Muscle of leg (tissue), 11 donors: ENCODE data around the gene LONRF2. TPM values are rescaled to one million over a fixed set of nuclear protein-coding genes. Genes with fewer than 3 reads are reported as not detected.

ENCODE experiments used
- DNase-seq: peaks from one replicate; pipeline ENCODE4 v3.0.0; 2013
- H3K27ac ChIP-seq: one replicate; pipeline ENCODE4 v1.5.1; 2013; ENCODE audit warnings: mild to moderate bottlenecking, low read length, control low read depth
- H3K27me3 ChIP-seq: one replicate; pipeline ENCODE4 v1.6.1; 2013; ENCODE audit warnings: low read length; ENCODE audit not compliant: control insufficient read depth, insufficient read depth
- H3K36me3 ChIP-seq: one replicate; pipeline ENCODE4 v1.6.1; 2013; ENCODE audit warnings: low read length; ENCODE audit not compliant: control insufficient read depth, insufficient read depth
- H3K4me1 ChIP-seq: one replicate; pipeline ENCODE4 v1.6.1; 2013; ENCODE audit warnings: low read length; ENCODE audit not compliant: control insufficient read depth, insufficient read depth
- H3K4me3 ChIP-seq: one replicate; pipeline ENCODE4 v1.5.1; 2013; ENCODE audit warnings: low read length, control low read depth
- H3K9me3 ChIP-seq: replicated peaks from 2 replicates; pipeline ENCODE4 v1.6.1; 2013; ENCODE audit warnings: low read depth, low read length; ENCODE audit not compliant: control insufficient read depth
- WGBS: methylation state at CpG from one replicate; pipeline ENCODE4 v1.1.5; 2013; ENCODE audit warnings: missing lambda C conversion rate; ENCODE audit not compliant: insufficient coverage; 5-methylcytosine and 5-hydroxymethylcytosine counted together
- polyA plus RNA-seq, 8 donors: library from polyadenylated mRNA; unstranded; fragments of 120-200 nt; gene quantifications; one replicate each; pipeline versions ENCODE4 v1.2.1 to v1.2.3, GENCODE V29; 2013; ENCODE audit warnings: inconsistent platforms in 1 of 8, low replicate concordance in 1 of 8; ENCODE audit not compliant: insufficient read length in 8 of 8, insufficient read depth in 1 of 8
- total RNA-seq: library from RNA; stranded (reverse); fragments of 120-200 nt; gene quantifications from one replicate; pipeline ENCODE4 v1.2.4, GENCODE V29; 2013

The LONRF2 gene
- total and polyA plus RNA-seq, 9 donors = 0.22 to 1.5 (median 0.63) TPM

DNA sequence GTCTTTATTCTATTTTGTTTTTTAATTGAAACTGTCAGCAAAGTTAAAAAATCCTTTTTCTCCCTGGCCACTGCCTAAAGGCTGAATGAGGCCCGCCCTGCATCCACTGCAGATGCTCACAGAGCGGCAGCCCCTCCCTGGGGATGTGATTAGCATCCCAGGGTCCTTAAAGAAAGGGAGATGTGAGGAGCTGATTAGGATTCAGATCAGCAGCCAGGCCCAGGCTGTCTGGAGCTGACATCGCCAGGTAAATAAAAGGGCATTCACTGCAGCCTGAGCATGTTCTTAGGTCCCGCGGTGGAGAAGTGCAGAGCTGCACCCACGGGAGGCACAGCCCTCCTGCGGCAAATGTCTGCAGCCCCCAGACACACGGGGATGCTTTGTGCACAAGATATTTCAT is 83.8 kb downstream of the LONRF2 start:
- Histone ChIP-seq H3K4me3 (no peak overlapping the region), H3K27ac (no peak overlapping the region), H3K27me3 (peaks cover 4% of the 10 kb centered on the region), H3K4me1 (peaks cover 19% of the 10 kb centered on the region), H3K9me3 (no peaks in the 10 kb centered on the region), H3K36me3 (no peaks in the 10 kb centered on the region)
- DNase-seq = no peak
- WGBS = 69% methylated on average over 3 of the region's 8 CpGs

DNA sequence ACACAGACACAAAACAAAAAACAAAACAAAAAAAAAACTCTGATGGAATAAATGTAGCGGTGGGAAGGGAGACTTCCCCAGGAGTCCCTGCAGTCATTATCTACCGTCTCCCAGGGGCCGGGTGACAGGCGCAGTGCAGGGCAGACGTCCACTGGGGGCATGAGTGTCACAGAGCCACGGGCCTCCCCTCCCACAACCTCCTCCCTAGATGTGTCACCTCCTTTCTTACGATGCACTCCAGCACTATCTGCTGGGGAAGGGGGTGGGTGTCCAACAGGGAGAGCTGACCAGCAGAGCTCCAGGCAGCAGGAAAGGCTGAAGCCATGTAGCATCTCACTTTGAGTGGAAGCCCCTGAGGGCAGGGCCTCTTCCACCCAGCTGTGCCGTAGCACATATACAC is 84.5 kb downstream of the LONRF2 start:
- Histone ChIP-seq H3K27me3 (peaks cover 4% of the 10 kb centered on the region), H3K9me3 (no peaks in the 10 kb centered on the region), H3K4me3 (no peak overlapping the region), H3K4me1 (peaks cover 21% of the 10 kb centered on the region), H3K27ac (no peak overlapping the region), H3K36me3 (no peaks in the 10 kb centered on the region)
- no peak for DNase-seq
- WGBS = 90% methylated on average over 2 of the region's 8 CpGs

DNA sequence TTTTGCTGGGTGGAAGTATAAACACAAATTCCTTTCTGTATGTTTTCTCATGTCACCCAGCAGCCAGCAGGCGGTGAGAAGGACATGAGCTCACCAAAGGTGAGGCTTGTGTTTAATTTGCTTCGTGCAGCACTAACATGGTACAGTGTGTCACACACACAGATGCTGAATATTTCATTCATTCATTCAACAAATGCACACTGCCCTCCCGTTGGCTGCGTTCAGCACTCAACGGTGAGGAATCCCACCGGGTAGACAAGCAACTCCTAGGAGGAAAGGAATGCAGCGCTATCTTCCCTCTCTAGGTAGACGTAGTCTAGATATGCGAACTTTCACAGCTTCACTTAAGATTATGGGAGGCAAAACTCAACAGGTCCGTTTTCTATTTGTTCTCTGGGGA is 85.1 kb downstream of the LONRF2 start:
- H3K9me3 ChIP-seq = no peaks in the 10 kb centered on the region
- H3K27me3 ChIP-seq = peaks cover 4% of the 10 kb centered on the region
- H3K4me1 ChIP-seq = peaks cover 15% of the 10 kb centered on the region
- no peak overlapping the region for H3K27ac ChIP-seq
- H3K36me3 ChIP-seq = no peaks in the 10 kb centered on the region
- no peak for DNase-seq
- 58% methylated on average over 2 of the region's 10 CpGs for WGBS
- no peak overlapping the region for H3K4me3 ChIP-seq

DNA sequence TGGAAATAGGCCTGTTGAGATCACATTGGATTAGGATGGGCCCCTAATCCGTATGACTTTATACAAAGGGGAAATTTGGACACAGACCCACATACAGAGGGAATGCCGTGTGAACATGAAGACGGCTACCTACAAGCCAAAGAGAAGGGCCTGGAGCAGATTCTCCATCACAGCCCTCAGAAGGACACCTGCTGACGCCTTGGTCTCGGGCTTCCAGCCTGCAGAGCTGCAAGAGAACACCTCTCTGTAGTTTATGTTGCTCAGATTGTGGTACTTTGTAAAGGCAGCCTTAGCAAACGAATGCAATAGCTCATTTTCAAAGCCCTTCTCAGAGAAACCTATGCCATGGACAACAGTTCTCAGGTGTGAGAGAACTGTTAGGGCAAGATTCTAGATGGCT is 86.1 kb downstream of the LONRF2 start:
- Histone ChIP-seq H3K27me3 (peaks cover under 1% of the 10 kb centered on the region), H3K27ac (no peak overlapping the region), H3K36me3 (no peaks in the 10 kb centered on the region), H3K4me3 (no peak overlapping the region), H3K4me1 (peaks cover 14% of the 10 kb centered on the region), H3K9me3 (no peaks in the 10 kb centered on the region)
- 80% methylated on average over 2 of the region's 6 CpGs for WGBS
- DNase-seq = no peak

DNA sequence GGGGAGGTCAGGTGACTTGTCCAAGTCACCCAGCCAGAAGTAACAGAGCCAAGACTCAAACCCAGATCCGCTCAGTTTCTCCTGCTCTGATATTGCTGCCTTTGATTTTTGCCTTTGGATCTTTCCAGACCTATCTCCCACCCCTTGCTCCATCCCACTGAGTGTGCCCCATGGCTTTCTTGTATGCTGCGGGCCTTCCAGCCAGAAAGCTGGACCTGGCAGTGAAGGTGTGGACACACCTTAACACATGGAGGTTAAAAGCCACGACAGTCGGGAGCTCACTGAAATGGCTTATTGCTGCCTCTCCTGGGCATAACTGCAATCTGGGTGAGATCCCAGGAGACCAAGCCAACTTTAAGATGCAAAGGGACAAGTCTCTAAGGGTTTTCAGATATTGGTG is 86.7 kb downstream of the LONRF2 start:
- Histone ChIP-seq H3K27ac (no peak overlapping the region), H3K9me3 (no peaks in the 10 kb centered on the region), H3K36me3 (no peaks in the 10 kb centered on the region), H3K4me1 (peaks cover 14% of the 10 kb centered on the region), H3K27me3 (no peaks in the 10 kb centered on the region), H3K4me3 (no peak overlapping the region)
- DNase-seq = no peak
- 82% methylated on average over 4 of the region's 4 CpGs for WGBS

DNA sequence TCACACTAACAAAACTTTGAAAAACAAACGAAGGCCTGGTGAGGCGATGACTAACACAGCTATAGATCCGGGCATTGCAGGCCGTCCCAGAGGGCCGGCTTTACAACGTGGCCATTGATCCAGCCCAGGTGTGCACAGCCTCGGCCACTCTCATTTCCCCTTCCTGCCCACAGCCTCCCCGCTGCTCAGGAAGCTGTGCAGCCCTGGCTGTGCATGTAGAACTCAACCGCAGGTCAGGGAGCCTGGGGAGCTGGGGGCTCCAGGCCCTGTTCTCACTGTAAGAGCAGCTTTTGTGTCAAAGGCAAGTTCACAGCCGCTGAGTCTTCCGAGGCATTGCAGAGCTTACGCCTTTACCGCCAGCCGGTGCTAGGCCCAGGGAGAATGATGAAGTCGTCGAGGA is 87.2 kb downstream of the LONRF2 start:
- Histone ChIP-seq H3K27ac (no peak overlapping the region), H3K4me3 (no peak overlapping the region), H3K36me3 (no peaks in the 10 kb centered on the region), H3K4me1 (peaks cover 14% of the 10 kb centered on the region), H3K9me3 (no peaks in the 10 kb centered on the region), H3K27me3 (no peaks in the 10 kb centered on the region)
- no peak for DNase-seq
- 41% methylated on average over 16 of the region's 16 CpGs for WGBS

DNA sequence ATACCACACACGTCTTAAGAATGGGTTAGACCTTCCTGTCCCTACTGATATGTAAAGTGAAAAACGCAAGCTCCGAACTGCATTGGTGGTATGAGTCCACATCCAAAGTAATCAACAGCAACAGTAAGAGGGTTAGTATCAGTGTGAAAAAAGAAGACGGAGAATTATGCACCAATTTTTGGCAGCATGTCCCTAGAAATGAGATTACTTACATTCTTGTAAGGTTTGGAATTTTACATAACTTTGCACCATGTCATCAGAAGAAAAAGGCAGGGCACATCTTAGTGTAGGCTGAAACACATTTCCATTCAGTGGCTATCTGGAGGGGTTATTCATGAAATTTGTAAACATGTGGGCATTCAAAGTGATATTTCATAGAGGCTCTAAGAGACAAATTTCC is 88.2 kb downstream of the LONRF2 start:
- WGBS = no CpG with 5 or more reads among the region's 4 CpGs
- Histone ChIP-seq H3K4me3 (no peak overlapping the region), H3K4me1 (peaks cover 7% of the 10 kb centered on the region), H3K36me3 (no peaks in the 10 kb centered on the region), H3K9me3 (no peaks in the 10 kb centered on the region), H3K27ac (no peak overlapping the region), H3K27me3 (no peaks in the 10 kb centered on the region)
- no peak for DNase-seq

DNA sequence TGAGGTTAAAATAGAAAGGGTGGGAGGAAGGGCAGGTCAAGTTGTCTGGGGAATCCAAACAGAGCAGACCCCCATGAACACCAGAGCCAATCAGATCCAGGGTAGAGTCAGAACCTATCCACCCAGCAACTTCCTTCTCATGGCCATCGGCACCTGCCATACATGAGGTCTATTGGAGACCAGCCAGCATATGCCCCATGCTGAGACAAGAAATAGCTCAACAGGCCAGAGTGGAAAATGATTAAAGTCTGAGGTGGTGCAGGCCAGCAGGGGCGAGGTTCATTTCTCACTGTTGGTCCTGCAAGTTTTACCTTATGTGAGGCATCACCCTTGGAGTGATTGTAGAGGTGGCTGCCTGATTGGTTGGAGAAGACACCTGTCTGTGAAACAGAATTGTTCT is 89.2 kb downstream of the LONRF2 start:
- H3K4me1 ChIP-seq = peaks cover 7% of the 10 kb centered on the region
- H3K36me3 ChIP-seq = no peaks in the 10 kb centered on the region
- no peaks in the 10 kb centered on the region for H3K9me3 ChIP-seq
- H3K4me3 ChIP-seq = no peak overlapping the region
- no peaks in the 10 kb centered on the region for H3K27me3 ChIP-seq
- no peak for DNase-seq
- H3K27ac ChIP-seq = no peak overlapping the region
- WGBS = 66% methylated on average over 2 of the region's 2 CpGs

DNA sequence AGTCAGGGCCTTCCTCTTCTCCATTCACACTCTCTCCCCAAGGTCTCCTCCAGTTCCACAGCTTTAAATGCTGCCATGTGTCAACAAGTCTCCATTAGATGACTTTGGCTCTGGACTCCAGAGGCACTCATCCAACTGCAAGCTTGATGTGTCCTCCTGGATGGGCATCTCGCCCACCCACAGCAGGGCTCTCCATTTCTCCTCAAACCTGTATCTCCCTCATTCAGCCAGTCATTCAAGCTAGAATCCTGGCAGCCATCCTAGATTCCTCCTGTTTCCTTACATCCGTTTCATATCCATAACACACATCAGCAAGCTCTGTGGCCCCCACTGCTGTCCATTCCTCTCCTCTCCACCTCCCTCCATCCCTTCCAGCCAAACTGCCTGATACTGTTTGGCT is 91.5 kb downstream of the LONRF2 start:
- H3K4me3 ChIP-seq = no peak overlapping the region
- H3K4me1 ChIP-seq = peaks cover 7% of the 10 kb centered on the region
- 30% methylated on average over 2 of the region's 2 CpGs for WGBS
- H3K27me3 ChIP-seq = no peaks in the 10 kb centered on the region
- no peaks in the 10 kb centered on the region for H3K36me3 ChIP-seq
- no peaks in the 10 kb centered on the region for H3K9me3 ChIP-seq
- H3K27ac ChIP-seq = no peak overlapping the region
- peak; percentile 31 for DNase-seq

DNA sequence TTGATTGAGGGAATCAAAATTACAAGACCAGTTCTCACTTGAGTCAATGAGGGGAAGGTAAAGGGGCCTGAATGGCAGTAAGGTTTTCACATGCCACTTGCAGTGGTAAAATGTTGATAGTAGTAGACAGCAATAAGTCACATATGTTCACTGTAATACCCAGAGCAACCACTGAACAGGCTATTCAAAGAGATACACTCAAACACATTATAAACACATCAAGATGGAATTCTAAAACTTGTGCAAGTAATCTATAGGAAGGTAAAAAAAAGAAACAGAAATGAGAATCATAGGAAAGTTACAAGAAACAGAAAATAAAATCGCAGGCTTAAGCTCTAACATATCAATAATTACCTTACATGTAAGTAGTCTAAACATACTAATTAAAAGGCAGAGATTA is 93.3 kb downstream of the LONRF2 start:
- Histone ChIP-seq H3K27ac (no peak overlapping the region), H3K4me3 (no peak overlapping the region), H3K9me3 (no peaks in the 10 kb centered on the region), H3K36me3 (no peaks in the 10 kb centered on the region), H3K27me3 (no peaks in the 10 kb centered on the region), H3K4me1 (peaks cover 5% of the 10 kb centered on the region)
- no peak for DNase-seq
- WGBS = no CpG with 5 or more reads among the region's 1 CpG

DNA sequence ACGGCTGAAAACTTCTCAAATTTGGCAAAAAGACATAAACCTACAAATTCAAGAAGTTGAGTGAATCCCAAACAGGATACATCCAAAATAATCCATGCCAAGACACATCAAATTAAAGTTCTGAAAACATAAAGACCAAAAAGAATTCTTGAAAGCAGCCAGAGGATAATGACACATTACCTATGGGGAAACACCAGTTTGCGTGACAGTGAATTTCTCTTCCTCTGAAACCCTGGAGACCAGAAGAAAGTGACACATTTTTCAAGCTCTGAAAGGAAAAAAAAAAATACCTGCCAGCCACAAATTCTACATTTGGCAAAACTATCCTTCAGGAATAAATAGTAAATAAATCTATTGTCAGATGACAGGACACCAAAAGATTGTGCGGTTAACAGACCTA is 93.9 kb downstream of the LONRF2 start:
- no peaks in the 10 kb centered on the region for H3K9me3 ChIP-seq
- H3K4me3 ChIP-seq = no peak overlapping the region
- no peaks in the 10 kb centered on the region for H3K36me3 ChIP-seq
- no CpG with 5 or more reads among the region's 3 CpGs for WGBS
- peak; percentile 47 for DNase-seq
- H3K27ac ChIP-seq = no peak overlapping the region
- no peaks in the 10 kb centered on the region for H3K27me3 ChIP-seq
- peaks cover 5% of the 10 kb centered on the region for H3K4me1 ChIP-seq
